ENCODE measurements around the gene TMEM62.

DNA sequence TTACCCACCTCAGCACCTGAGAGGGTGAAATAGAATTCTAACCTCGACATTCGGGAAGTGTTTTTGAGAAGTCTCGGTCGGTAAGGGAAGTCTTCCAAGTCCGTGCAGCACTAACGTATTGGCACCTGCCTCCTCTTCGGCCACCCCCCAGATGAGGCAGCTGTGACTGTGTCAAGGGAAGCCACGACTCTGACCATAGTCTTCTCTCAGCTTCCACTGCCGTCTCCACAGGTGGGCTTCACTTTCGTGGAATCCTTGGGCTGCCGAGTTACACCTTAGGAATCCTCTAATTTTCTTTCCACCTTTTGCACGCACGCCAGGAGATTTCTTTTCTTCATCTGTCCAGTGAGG is 52.6 kb downstream of the TMEM62 start:
- TF ChIP-seq POLR2A (IDR thresholded peaks at IDR 0.05) (no peak), CTCF (IDR thresholded peaks at IDR 0.05) (peak in 1 of 4 donors; percentile 0)

Data from right lobe of liver (tissue), 4 donors.